ENCODE data around the gene DDX52. TPM values are rescaled to one million over a fixed set of nuclear protein-coding genes. Genes with fewer than 3 reads are reported as not detected.

DDX52 gene
- total and polyA plus RNA-seq, 2 of the 13 experiments (the other 11 are each of a cell fraction or from before 2014, with no cell fraction given): 8.9 to 36.1 TPM

- TF ChIP-seq CTCF (CRISPR knock-in tag; IDR thresholded peaks at IDR 0.05): 0 out of 2 replicates have a peak, but pooled peaks have one; percentile 9
- peak; percentile 72 for TF ChIP-seq HMG20A (CRISPR knock-in tag; IDR thresholded peaks at IDR 0.05; ENCODE audit: borderline replicate concordance)
- TF ChIP-seq SMAD9 (CRISPR knock-in tag; IDR thresholded peaks at IDR 0.05): 0 out of 2 replicates have a peak, but pooled peaks have one; percentile 28
- peak; percentile 42; the same call in 1 of the 2 replicates for TF ChIP-seq ZSCAN25 (CRISPR knock-in tag; IDR thresholded peaks at IDR 0.05)
- no peak for TF ChIP-seq STAT5B (CRISPR knock-in tag; IDR thresholded peaks at IDR 0.05)
- TF ChIP-seq ZBTB20 (CRISPR knock-in tag; IDR thresholded peaks at IDR 0.05; ENCODE audit: borderline replicate concordance, low read depth): peak; percentile 51; the same call in 1 of the 2 replicates
- TF ChIP-seq RFXAP (CRISPR knock-in tag; IDR thresholded peaks at IDR 0.05; ENCODE audit: borderline replicate concordance): peak; percentile 54; the same call in 1 of the 2 replicates
- 0 out of 2 replicates have a peak, but pooled peaks have one; percentile 40 for TF ChIP-seq HOXD1 (CRISPR knock-in tag; IDR thresholded peaks at IDR 0.05)
- no peak; the same call in 1 of the 2 replicates for TF ChIP-seq ZNF292 (CRISPR knock-in tag; IDR thresholded peaks at IDR 0.05; ENCODE audit: borderline replicate concordance, low read depth)
- TF ChIP-seq ZSCAN30 (CRISPR knock-in tag; IDR thresholded peaks at IDR 0.05): no peak
- TF ChIP-seq ZNF550 (CRISPR knock-in tag; IDR thresholded peaks at IDR 0.05; ENCODE audit: borderline replicate concordance): no peak
- peak; percentile 48 for TF ChIP-seq MAX (IDR thresholded peaks at IDR 0.05)
- TF ChIP-seq ZNF576 (CRISPR knock-in tag; IDR thresholded peaks at IDR 0.05): no peak
- TF ChIP-seq SRF (IDR thresholded peaks at IDR 0.05; ENCODE audit: low read depth, low read length): no peak
- peak; percentile 70 for TF ChIP-seq ELF3 (CRISPR knock-in tag; IDR thresholded peaks at IDR 0.05)
- peak; percentile 74; the same call in 1 of the 2 replicates for TF ChIP-seq ZNF614 (CRISPR knock-in tag; IDR thresholded peaks at IDR 0.05; ENCODE audit: borderline replicate concordance)
- no peak for TF ChIP-seq ZFP91 (CRISPR knock-in tag; IDR thresholded peaks at IDR 0.05; ENCODE audit: borderline replicate concordance)
- peak; percentile 83 for TF ChIP-seq FOXA3 (CRISPR knock-in tag; IDR thresholded peaks at IDR 0.05)
- peak; percentile 81 for TF ChIP-seq FOXJ3 (CRISPR knock-in tag; IDR thresholded peaks at IDR 0.05; ENCODE audit: borderline replicate concordance)
- no peak for TF ChIP-seq NBN (conservative IDR thresholded peaks at IDR 0.05)
- TF ChIP-seq FOSL2 (CRISPR knock-in tag; IDR thresholded peaks at IDR 0.05): peak; percentile 80
- TF ChIP-seq MNT (IDR thresholded peaks at IDR 0.05): 0 out of 2 replicates have a peak, but pooled peaks have one; percentile 46
Observed at GRCh38 chr17:37676115-37676925, 33.1 kb upstream of the DDX52 start (continued).

Data from HepG2 (cell line).